ENCODE results near the gene RMRP. TPM values are rescaled to one million over a fixed set of nuclear protein-coding genes. Genes with fewer than 3 reads are reported as not detected.
A peak's percentile ranks its signal among the peaks of the same experiment; 100 is the strongest.

The RMRP gene
- total and polyA plus RNA-seq, 12 donors: 14.9 to 14,997 (median 5,571) TPM

DNA sequence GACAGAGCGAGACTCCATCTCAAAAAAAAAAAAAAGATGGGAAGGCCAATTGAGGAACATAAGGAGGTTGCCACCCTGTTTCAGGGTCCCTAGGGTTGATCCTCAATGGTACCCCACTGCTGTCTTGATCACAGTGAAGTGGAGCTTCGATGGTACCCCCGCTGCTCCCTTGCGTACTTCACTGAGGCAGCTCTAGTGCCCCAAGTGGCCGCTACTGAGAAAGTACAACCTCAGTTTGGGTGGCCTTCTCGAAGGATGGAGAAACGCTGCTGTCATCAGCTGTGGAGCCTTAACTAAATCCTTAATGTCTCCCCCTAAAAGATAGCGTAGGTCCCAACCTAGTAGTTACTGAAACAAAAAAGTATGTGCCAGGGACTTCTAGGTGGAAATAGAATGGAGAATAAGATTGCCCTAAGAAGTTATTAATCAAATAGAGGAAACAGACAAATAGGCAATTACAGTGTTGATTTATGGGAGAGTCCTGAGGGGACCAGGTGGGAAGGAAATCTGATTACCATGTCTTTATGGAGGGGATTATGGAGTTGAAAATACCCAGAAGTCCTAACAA lies 46.5 kb downstream of the RMRP start:
- ATAC-seq: peak in 7 of 8 donors; percentile 10 to 56 (median 51)
- no peaks in the 10 kb centered on the region for H3K9me3 ChIP-seq
- intact Hi-C loops (cut with DNase I): no loop called here

DNA sequence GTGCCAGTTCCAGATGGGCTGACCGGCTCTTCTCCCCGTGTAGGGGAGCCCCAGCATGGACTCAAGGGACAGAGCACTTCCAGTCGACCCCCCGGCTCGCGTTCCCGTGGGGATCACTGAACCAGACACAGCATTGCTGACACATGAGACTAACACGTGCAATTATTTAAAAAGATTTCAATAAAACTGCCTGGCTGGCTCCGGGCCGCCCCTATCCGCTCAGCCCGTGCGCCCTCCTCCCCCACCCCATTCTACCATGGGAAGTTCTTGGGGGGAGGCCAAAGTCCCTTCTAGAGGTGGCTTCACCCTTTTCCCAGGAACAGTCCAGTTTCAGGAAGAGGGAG lies 48.0 kb downstream of the RMRP start:
- no peak for ATAC-seq
- 77 to 81% methylated on average over 13 of the region's 13 CpGs for WGBS, 2 donors
- H3K36me3 ChIP-seq: peaks cover 0 to 38% (median 7%) of the 10 kb centered on the region in 9 donors
- DNase-seq: no peak
- no peaks in the 10 kb centered on the region for H3K27me3 ChIP-seq
- no peaks in the 10 kb centered on the region for H3K9me3 ChIP-seq
- no peak overlapping the region for H3K27ac ChIP-seq
- intact Hi-C loops (cut with DNase I): loop anchor here in 4 of 10 donors (5.0 to 10.0 kb wide), 2 partner anchors 38 to 45 kb away; partner anchors contain the start of genes CCDC107 (in 1 of the 4), RMRP (in 1 of the 4) and SIT1 (in 1 of the 4)
- TF ChIP-seq, protein P1, sequence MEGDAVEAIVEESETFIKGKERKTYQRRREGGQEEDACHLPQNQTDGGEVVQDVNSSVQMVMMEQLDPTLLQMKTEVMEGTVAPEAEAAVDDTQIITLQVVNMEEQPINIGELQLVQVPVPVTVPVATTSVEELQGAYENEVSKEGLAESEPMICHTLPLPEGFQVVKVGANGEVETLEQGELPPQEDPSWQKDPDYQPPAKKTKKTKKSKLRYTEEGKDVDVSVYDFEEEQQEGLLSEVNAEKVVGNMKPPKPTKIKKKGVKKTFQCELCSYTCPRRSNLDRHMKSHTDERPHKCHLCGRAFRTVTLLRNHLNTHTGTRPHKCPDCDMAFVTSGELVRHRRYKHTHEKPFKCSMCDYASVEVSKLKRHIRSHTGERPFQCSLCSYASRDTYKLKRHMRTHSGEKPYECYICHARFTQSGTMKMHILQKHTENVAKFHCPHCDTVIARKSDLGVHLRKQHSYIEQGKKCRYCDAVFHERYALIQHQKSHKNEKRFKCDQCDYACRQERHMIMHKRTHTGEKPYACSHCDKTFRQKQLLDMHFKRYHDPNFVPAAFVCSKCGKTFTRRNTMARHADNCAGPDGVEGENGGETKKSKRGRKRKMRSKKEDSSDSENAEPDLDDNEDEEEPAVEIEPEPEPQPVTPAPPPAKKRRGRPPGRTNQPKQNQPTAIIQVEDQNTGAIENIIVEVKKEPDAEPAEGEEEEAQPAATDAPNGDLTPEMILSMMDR (IDR thresholded peaks at IDR 0.05): no peak
- peaks cover 0 to 22% (median 15%) of the 10 kb centered on the region in 9 donors for H3K4me1 ChIP-seq
- H3K4me3 ChIP-seq: no peak overlapping the region

More for the DNA sequence above, 46.5 kb downstream of the RMRP start:
- Histone ChIP-seq H3K27me3 (peaks cover 0 to under 1% (median 0%) of the 10 kb centered on the region in 7 donors), H3K4me1 (peaks cover 0 to 15% (median 8%) of the 10 kb centered on the region in 9 donors), H3K27ac (no peak overlapping the region), H3K4me3 (no peak overlapping the region), H3K36me3 (peaks cover 0 to 38% (median 7%) of the 10 kb centered on the region in 9 donors)
- TF ChIP-seq, protein P1 (IDR thresholded peaks at IDR 0.05): peak; percentile 33 to 81 (median 63)
- DNase-seq: no peak
- WGBS, 2 donors: 19 to 22% methylated on average over 8 of the region's 8 CpGs

- Histone ChIP-seq H3K4me1 (peaks cover 0 to 27% (median 16%) of the 10 kb centered on the region in 9 donors), H3K9me3 (no peaks in the 10 kb centered on the region), H3K27me3 (no peaks in the 10 kb centered on the region), H3K36me3 (peaks cover 0 to 38% (median 7%) of the 10 kb centered on the region in 9 donors), H3K4me3 (no peak overlapping the region), H3K27ac (no peak overlapping the region)
- ATAC-seq (no peak), DNase-seq (no peak)
- intact Hi-C loops (cut with DNase I): loop anchor here in 4 of 10 donors (5.0 to 10.0 kb wide), 2 partner anchors 38 to 46 kb away; partner anchors contain the start of genes CCDC107 (in 1 of the 4), RMRP (in 1 of the 4) and SIT1 (in 1 of the 4)
- WGBS, 2 donors: 91 to 93% methylated on average over 30 to 31 of the region's 31 CpGs
- TF ChIP-seq, protein P1 (IDR thresholded peaks at IDR 0.05): no peak
Measured at GRCh38 chr9:35609001-35609819, 48.6 kb downstream of the RMRP start.

GRCh38 chr9:35608221-35608620 lies 49.6 kb downstream of the RMRP start:
- H3K9me3 ChIP-seq: no peaks in the 10 kb centered on the region
- intact Hi-C loops (cut with DNase I): loop anchor here in 4 of 10 donors (5.0 to 10.0 kb wide), 2 partner anchors 39 to 47 kb away; partner anchors contain the start of genes CCDC107 (in 1 of the 4), RMRP (in 1 of the 4) and SIT1 (in 1 of the 4)
- no peak overlapping the region for H3K27ac ChIP-seq
- no peak overlapping the region for H3K4me3 ChIP-seq
- peaks cover 0 to 34% (median 21%) of the 10 kb centered on the region in 9 donors for H3K4me1 ChIP-seq
- H3K27me3 ChIP-seq: no peaks in the 10 kb centered on the region
- 85 to 93% methylated on average over 7 of the region's 7 CpGs for WGBS, 2 donors
- ATAC-seq: no peak
- DNase-seq: no peak
- TF ChIP-seq, protein P1 (IDR thresholded peaks at IDR 0.05): no peak
- H3K36me3 ChIP-seq: peaks cover 0 to 38% (median 7%) of the 10 kb centered on the region in 9 donors
